Uterus (tissue), 4 donors: Measurements from ENCODE around the gene ADCK2. TPM values are rescaled to one million over a fixed set of nuclear protein-coding genes. Genes with fewer than 3 reads are reported as not detected.

Experiments used
- DNase-seq, 2 donors: peaks; one replicate each; pipeline ENCODE4 v3.0.0-alpha.2; 2019 to 2020
- H3K27ac ChIP-seq, 2 donors: fragments of 200-600 bp; sonication (generic); 1 replicate in 1 of 2; 2 replicates in 1 of 2; pipeline ENCODE4 v1.5.1; 2016 to 2018
- H3K27me3 ChIP-seq, 2 donors: fragments of 200-600 bp; sonication (generic); one replicate each; pipeline ENCODE4 v1.5.1; 2018 to 2019; ENCODE audit warnings: control low read depth in 1 of 2
- H3K36me3 ChIP-seq, 2 donors: fragments of 200-600 bp; sonication (generic); one replicate each; pipeline ENCODE4 v1.5.1; 2019; ENCODE audit warnings: control low read depth in 1 of 2
- H3K4me1 ChIP-seq, 2 donors: fragments of 200-600 bp; sonication (generic); one replicate each; pipeline ENCODE4 v1.5.1; 2018 to 2019; ENCODE audit warnings: control low read depth in 1 of 2
- H3K4me3 ChIP-seq, 2 donors: fragments of 200-600 bp; sonication (generic); 1 replicate in 1 of 2; 2 replicates in 1 of 2; pipeline ENCODE4 v1.5.1; 2018 to 2019; ENCODE audit warnings: mild to moderate bottlenecking in 1 of 2
- H3K9me3 ChIP-seq, 2 donors: fragments of 200-600 bp; sonication (generic); one replicate each; pipeline ENCODE4 v1.5.1; 2019; ENCODE audit warnings: control low read depth in 1 of 2
- POLR2A ChIP-seq, 2 donors: fragments of 450-650 bp; IDR thresholded peaks; one replicate each; pipeline ENCODE4 v1.6.1; 2016; ENCODE audit warnings: antibody characterized with exemption in 2 of 2, mild to moderate bottlenecking in 1 of 2, moderate library complexity in 1 of 2
- intact Hi-C: fragments of 100-400 bp; cut with DNase I; formaldehyde crosslinking; loops from one replicate; pipeline ENCODE4 v1.15.1; 2023; ENCODE audit warnings: low total_unique reads
- total RNA-seq, 4 donors: library from RNA; depleted of rRNA in 3 of 4; stranded (reverse); fragments of >200 nt in 3 of 4; gene quantifications; one replicate each; pipeline versions ENCODE4 v1.1.0 to v1.2.4, GENCODE V29; 2014 to 2023
- TF ChIP-seq, protein P1 (sequence below), 4 experiments: fragments of 200-600 bp in 2 of 4; fragments of 450-650 bp in 2 of 4; sonication (generic) in 2 of 4; IDR thresholded peaks; one replicate each; pipeline ENCODE4 v1.5.1; 2016 to 2019; ENCODE audit warnings: antibody characterized with exemption in 4 of 4, mild to moderate bottlenecking in 2 of 4, moderate library complexity in 1 of 4
- donor health status: DM: yes; HTN: yes; CAD: no.

The ADCK2 gene
- total RNA-seq, 4 donors from 2014 or later = 13.2 to 24.3 (median 22.4) TPM

- H3K4me1 ChIP-seq = peaks cover 0 to 4% of the 10 kb centered on the region in 2 donors
- TF ChIP-seq, protein P1, sequence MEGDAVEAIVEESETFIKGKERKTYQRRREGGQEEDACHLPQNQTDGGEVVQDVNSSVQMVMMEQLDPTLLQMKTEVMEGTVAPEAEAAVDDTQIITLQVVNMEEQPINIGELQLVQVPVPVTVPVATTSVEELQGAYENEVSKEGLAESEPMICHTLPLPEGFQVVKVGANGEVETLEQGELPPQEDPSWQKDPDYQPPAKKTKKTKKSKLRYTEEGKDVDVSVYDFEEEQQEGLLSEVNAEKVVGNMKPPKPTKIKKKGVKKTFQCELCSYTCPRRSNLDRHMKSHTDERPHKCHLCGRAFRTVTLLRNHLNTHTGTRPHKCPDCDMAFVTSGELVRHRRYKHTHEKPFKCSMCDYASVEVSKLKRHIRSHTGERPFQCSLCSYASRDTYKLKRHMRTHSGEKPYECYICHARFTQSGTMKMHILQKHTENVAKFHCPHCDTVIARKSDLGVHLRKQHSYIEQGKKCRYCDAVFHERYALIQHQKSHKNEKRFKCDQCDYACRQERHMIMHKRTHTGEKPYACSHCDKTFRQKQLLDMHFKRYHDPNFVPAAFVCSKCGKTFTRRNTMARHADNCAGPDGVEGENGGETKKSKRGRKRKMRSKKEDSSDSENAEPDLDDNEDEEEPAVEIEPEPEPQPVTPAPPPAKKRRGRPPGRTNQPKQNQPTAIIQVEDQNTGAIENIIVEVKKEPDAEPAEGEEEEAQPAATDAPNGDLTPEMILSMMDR (IDR thresholded peaks at IDR 0.05) = no peak
- no peak for TF ChIP-seq POLR2A (IDR thresholded peaks at IDR 0.05)
- H3K27ac ChIP-seq = peak overlapping the region; percentile 92 to 95
- H3K4me3 ChIP-seq = no peak overlapping the region
- no peaks in the 10 kb centered on the region for H3K36me3 ChIP-seq
- peaks cover 0 to 3% of the 10 kb centered on the region in 2 donors for H3K27me3 ChIP-seq
- DNase-seq = no peak
- no peaks in the 10 kb centered on the region for H3K9me3 ChIP-seq
- intact Hi-C loops = no loop called here
These were observed 35.3 kb upstream of the ADCK2 start for GRCh38 chr7:140637400-140637799.

- H3K27me3 ChIP-seq = peaks cover 0 to 3% of the 10 kb centered on the region in 2 donors
- intact Hi-C loops = no loop called here
- no peaks in the 10 kb centered on the region for H3K36me3 ChIP-seq
- peak; percentile 59 to 69 for DNase-seq
- peak overlapping the region; percentile 79 to 87 for H3K4me3 ChIP-seq
- peaks cover 0 to 4% of the 10 kb centered on the region in 2 donors for H3K4me1 ChIP-seq
- no peaks in the 10 kb centered on the region for H3K9me3 ChIP-seq
- H3K27ac ChIP-seq = peak overlapping the region; percentile 92 to 95
- TF ChIP-seq, protein P1 (IDR thresholded peaks at IDR 0.05) = peak in 1 of 4 experiments; percentile 19
- no peak for TF ChIP-seq POLR2A (IDR thresholded peaks at IDR 0.05)
These were observed 34.5 kb upstream of the ADCK2 start for GRCh38 chr7:140638173-140638791.

DNA sequence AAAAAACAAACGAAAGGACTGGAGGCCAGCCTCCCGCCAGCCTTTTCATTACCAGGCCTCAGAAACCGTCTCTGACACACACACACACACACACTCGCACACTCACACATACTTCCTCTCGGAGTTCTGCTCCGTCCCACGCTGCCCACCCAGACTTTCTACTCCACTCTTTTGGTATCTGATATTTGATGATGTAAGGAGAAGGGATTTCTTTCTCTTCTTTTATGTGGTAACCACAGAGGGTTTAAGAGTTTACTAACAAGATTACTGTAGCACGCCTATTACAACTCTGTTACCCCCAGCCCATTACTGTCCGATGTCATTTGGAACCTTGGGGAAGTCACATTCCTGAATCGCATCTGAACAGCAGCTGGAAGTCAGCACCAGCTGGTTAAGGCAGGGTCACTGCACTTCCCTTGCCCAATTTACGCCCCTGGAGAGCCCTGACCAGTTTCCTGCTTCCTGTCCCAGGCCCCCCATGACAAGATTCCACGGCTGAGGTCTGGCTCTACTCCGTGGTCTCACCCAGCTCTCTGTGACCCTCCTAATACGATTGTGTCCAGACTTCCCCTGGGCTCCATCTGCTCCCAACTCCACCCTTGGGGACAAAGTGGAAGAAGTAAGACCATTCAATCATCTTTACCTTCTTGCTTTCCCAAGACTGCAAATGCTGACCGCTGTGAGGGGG lies 33.2 kb upstream of the ADCK2 start:
- Histone ChIP-seq H3K27me3 (peaks cover 0 to 3% of the 10 kb centered on the region in 2 donors), H3K4me1 (peaks cover 0 to 4% of the 10 kb centered on the region in 2 donors), H3K4me3 (peak overlapping the region; percentile 79 to 87), H3K27ac (peak overlapping the region; percentile 92 to 95), H3K36me3 (no peaks in the 10 kb centered on the region), H3K9me3 (no peaks in the 10 kb centered on the region)
- DNase-seq = peak; percentile 62 to 73
- intact Hi-C loops = no loop called here
- TF ChIP-seq POLR2A (IDR thresholded peaks at IDR 0.05) = no peak
- TF ChIP-seq, protein P1 (IDR thresholded peaks at IDR 0.05) = no peak

- peak overlapping the region; percentile 92 to 95 for H3K27ac ChIP-seq
- peaks cover 0 to 3% of the 10 kb centered on the region in 2 donors for H3K27me3 ChIP-seq
- TF ChIP-seq, protein P1 (IDR thresholded peaks at IDR 0.05) = no peak
- peak in 1 of 2 donors; percentile 6 for TF ChIP-seq POLR2A (IDR thresholded peaks at IDR 0.05)
- peak overlapping the region; percentile 79 to 87 for H3K4me3 ChIP-seq
- H3K4me1 ChIP-seq = peaks cover 0 to 4% of the 10 kb centered on the region in 2 donors
- DNase-seq = peak; percentile 53 to 63
- intact Hi-C loops = no loop called here
- H3K9me3 ChIP-seq = no peaks in the 10 kb centered on the region
- H3K36me3 ChIP-seq = no peaks in the 10 kb centered on the region
These were observed 32.6 kb upstream of the ADCK2 start for GRCh38 chr7:140640060-140640637.
